Activated CD8-positive, alpha-beta T cell treated with anti-CD3 and anti-CD28 coated beads for 36 hours (primary cell): ENCODE measurements around the gene BCOR. TPM values are rescaled to one million over a fixed set of nuclear protein-coding genes. Genes with fewer than 3 reads are reported as not detected.

Experiments used
- ATAC-seq: fragments of 200-7000 bp; cut with Tn5 transposase; one replicate; pipeline ENCODE4 v1.10.0; 2021; ENCODE audit warnings: mild to moderate bottlenecking, moderate library complexity
- CTCF ChIA-PET: fragments of 350-600 bp; sonication (Branson Sonifier 250); formaldehyde crosslinking; loops from one replicate; lab custom pipeline; 2021; ENCODE audit warnings: antibody characterized with exemption; lab: Charles Lee
- POLR2A ChIA-PET: fragments of 350-600 bp; sonication (Branson Sonifier 250); formaldehyde crosslinking; loops from one replicate; lab custom pipeline; 2021; ENCODE audit warnings: antibody characterized with exemption; lab: Charles Lee
- DNase-seq: peaks from one replicate; pipeline ENCODE4 v3.0.0-alpha.2; 2020
- H3K27ac Mint-ChIP-seq: one replicate; pipeline ENCODE4 v1.8.0; 2021; ENCODE audit warnings: mild to moderate bottlenecking, mixed read lengths
- H3K27me3 Mint-ChIP-seq: one replicate; pipeline ENCODE4 v1.8.0; 2021; ENCODE audit warnings: mixed read lengths
- H3K36me3 Mint-ChIP-seq: one replicate; pipeline ENCODE4 v1.8.0; 2021; ENCODE audit warnings: low read depth, mixed read lengths
- H3K4me1 Mint-ChIP-seq: one replicate; pipeline ENCODE4 v1.8.0; 2021; ENCODE audit warnings: low read depth, mixed read lengths
- H3K4me3 Mint-ChIP-seq: one replicate; pipeline ENCODE4 v1.8.0; 2021; ENCODE audit warnings: mild to moderate bottlenecking, moderate library complexity, mixed read lengths
- H3K9me3 Mint-ChIP-seq: one replicate; pipeline ENCODE4 v1.8.0; 2021; ENCODE audit warnings: mixed read lengths
- intact Hi-C: fragments of 100-400 bp; cut with micrococcal nuclease; formaldehyde crosslinking; loops from one replicate; pipeline ENCODE4 v1.10.0; 2022
- total RNA-seq, 2 experiments: library from RNA; stranded (reverse); gene quantifications; one replicate each; pipeline ENCODE4 v1.2.3, GENCODE V29; 2021
- TF ChIP-seq, protein P1 (sequence below): fragments of 200-600 bp; IDR thresholded peaks from one replicate; pipeline ENCODE4 v1.8.0; 2022; ENCODE audit warnings: antibody characterized with exemption, mild to moderate bottlenecking

Gene BCOR
- total RNA-seq, 2 experiments from 2014 or later = 38.3 to 39.6 TPM

DNA sequence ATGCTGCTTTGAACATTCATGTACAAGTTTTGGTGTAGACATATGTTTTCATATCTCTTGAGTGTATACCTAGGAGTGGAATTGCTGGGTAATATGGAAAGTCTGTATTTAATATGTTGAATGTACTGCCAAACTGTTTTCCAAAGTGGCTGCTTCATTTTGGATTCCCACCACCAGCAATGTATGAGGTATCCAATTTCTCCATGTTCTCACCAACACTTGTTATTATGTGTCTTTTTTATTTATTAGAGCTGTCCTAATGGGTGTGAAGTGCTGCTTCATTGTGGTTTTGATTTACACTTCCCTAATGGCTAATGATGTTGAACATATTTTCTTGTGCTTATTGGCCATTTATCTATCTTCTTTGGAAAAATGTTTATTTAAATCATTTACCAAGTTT lies 60.4 kb downstream of the BCOR start:
- intact Hi-C loops = no loop called here
- ATAC-seq (no peak), DNase-seq (no peak)
- no peaks in the 10 kb centered on the region for H3K27me3 Mint-ChIP-seq
- TF ChIP-seq, protein P1, sequence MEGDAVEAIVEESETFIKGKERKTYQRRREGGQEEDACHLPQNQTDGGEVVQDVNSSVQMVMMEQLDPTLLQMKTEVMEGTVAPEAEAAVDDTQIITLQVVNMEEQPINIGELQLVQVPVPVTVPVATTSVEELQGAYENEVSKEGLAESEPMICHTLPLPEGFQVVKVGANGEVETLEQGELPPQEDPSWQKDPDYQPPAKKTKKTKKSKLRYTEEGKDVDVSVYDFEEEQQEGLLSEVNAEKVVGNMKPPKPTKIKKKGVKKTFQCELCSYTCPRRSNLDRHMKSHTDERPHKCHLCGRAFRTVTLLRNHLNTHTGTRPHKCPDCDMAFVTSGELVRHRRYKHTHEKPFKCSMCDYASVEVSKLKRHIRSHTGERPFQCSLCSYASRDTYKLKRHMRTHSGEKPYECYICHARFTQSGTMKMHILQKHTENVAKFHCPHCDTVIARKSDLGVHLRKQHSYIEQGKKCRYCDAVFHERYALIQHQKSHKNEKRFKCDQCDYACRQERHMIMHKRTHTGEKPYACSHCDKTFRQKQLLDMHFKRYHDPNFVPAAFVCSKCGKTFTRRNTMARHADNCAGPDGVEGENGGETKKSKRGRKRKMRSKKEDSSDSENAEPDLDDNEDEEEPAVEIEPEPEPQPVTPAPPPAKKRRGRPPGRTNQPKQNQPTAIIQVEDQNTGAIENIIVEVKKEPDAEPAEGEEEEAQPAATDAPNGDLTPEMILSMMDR = no peak
- H3K4me1 Mint-ChIP-seq = peaks cover 19% of the 10 kb centered on the region
- H3K36me3 Mint-ChIP-seq = no peaks in the 10 kb centered on the region
- ChIA-PET POLR2A (no interaction called here), CTCF (no interaction called here)
- H3K4me3 Mint-ChIP-seq = no peak overlapping the region
- no peaks in the 10 kb centered on the region for H3K9me3 Mint-ChIP-seq
- H3K27ac Mint-ChIP-seq = no peak overlapping the region

DNA sequence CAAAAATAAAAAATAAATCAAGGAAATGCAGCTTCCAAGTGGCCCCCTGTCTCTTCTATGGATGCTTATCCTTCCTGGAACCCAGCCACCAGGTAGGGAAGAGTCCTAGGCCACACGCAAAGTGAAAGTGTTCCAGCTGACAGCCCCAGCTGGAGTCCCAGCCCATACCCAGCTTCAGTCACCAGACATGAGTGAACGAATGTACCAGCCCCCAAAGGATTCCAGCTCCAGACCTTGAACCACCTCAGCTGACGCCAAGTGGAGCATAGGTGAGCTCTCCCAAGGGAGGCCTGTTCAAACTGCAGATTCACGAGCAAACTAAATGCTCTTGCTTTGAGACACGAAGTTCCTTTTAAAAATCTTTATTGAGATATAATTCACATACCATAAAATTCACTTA lies 62.0 kb downstream of the BCOR start:
- Mint-ChIP-seq H3K27ac (no peak overlapping the region), H3K27me3 (no peaks in the 10 kb centered on the region), H3K36me3 (no peaks in the 10 kb centered on the region), H3K4me1 (peaks cover 6% of the 10 kb centered on the region), H3K9me3 (no peaks in the 10 kb centered on the region), H3K4me3 (no peak overlapping the region)
- ATAC-seq = no peak
- ChIA-PET POLR2A (no interaction called here), CTCF (interaction anchor here (1.5 kb wide), 1 partner anchor 22 kb away, joined by 4 read pairs; no protein-coding TSS in a partner anchor)
- DNase-seq = no peak
- TF ChIP-seq, protein P1 = no peak
- intact Hi-C loops = no loop called here

DNA sequence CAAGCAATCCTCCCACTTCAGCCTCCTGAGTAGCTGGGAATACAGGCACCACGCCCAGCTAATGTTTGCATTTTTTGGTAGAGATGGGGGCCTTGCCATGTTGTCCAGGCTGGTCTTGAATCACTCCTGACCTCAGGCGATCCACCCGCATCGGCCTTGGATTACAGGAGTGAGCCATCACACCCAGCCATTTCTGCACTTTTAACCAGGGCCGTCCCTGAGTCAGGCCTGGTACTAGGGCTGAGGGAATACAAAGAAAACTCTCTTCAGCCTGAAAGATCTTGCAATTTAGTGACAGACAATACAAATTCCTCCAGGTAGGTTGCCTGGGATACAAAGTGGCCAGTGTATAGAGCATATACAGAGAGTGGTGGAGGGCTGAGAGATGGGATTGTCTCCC lies 65.8 kb downstream of the BCOR start:
- ATAC-seq = no peak
- H3K27ac Mint-ChIP-seq = no peak overlapping the region
- no peak for DNase-seq
- intact Hi-C loops = no loop called here
- no peak overlapping the region for H3K4me3 Mint-ChIP-seq
- H3K36me3 Mint-ChIP-seq = no peaks in the 10 kb centered on the region
- no peaks in the 10 kb centered on the region for H3K4me1 Mint-ChIP-seq
- H3K27me3 Mint-ChIP-seq = no peaks in the 10 kb centered on the region
- TF ChIP-seq, protein P1 = no peak
- ChIA-PET POLR2A (no interaction called here), CTCF (no interaction called here)
- H3K9me3 Mint-ChIP-seq = no peaks in the 10 kb centered on the region

GRCh38 chrX:40030205-40030604 lies 67.6 kb downstream of the BCOR start:
- CTCF ChIA-PET = no interaction called here

GRCh38 chrX:40022421-40022820 lies 75.3 kb downstream of the BCOR start:
- Mint-ChIP-seq H3K36me3 (no peaks in the 10 kb centered on the region), H3K27ac (no peak overlapping the region), H3K9me3 (no peaks in the 10 kb centered on the region), H3K4me3 (no peak overlapping the region), H3K4me1 (peaks cover 14% of the 10 kb centered on the region), H3K27me3 (no peaks in the 10 kb centered on the region)
- POLR2A ChIA-PET = interaction anchor here (0.9 kb wide), 1 partner anchor 206 kb away, joined by 3 read pairs; no protein-coding TSS in a partner anchor
- CTCF ChIA-PET = interaction anchor here (0.9 to 1.4 kb wide), 2 partner anchors 29 to 291 kb away, joined by 3 read pairs; no protein-coding TSS in a partner anchor
- intact Hi-C loops = no loop called here
- DNase-seq (peak; percentile 11), ATAC-seq (peak; percentile 85)
- TF ChIP-seq, protein P1 = no peak

More at GRCh38 chrX:40030205-40030604, 67.6 kb downstream of the BCOR start:
- no peak overlapping the region for H3K4me3 Mint-ChIP-seq
- POLR2A ChIA-PET = interaction anchor here (1.3 kb wide), 1 partner anchor 47 kb away, joined by 3 read pairs; no protein-coding TSS in a partner anchor
- H3K36me3 Mint-ChIP-seq = no peaks in the 10 kb centered on the region
- H3K27me3 Mint-ChIP-seq = no peaks in the 10 kb centered on the region
- intact Hi-C loops = no loop called here
- ATAC-seq (no peak), DNase-seq (no peak)
- no peaks in the 10 kb centered on the region for H3K4me1 Mint-ChIP-seq
- no peaks in the 10 kb centered on the region for H3K9me3 Mint-ChIP-seq
- TF ChIP-seq, protein P1 = no peak
- H3K27ac Mint-ChIP-seq = no peak overlapping the region
